Measurements from ENCODE around the gene OR4L1. TPM values are rescaled to one million over a fixed set of nuclear protein-coding genes. Genes with fewer than 3 reads are reported as not detected.
"Not testable (repeated sequence)": the region's sequence is repeated elsewhere in the genome, so short reads cannot be mapped to it uniquely, and the experiment has no call there.

The OR4L1 gene
- total and polyA plus RNA-seq, 9 donors, result not detected

DNA sequence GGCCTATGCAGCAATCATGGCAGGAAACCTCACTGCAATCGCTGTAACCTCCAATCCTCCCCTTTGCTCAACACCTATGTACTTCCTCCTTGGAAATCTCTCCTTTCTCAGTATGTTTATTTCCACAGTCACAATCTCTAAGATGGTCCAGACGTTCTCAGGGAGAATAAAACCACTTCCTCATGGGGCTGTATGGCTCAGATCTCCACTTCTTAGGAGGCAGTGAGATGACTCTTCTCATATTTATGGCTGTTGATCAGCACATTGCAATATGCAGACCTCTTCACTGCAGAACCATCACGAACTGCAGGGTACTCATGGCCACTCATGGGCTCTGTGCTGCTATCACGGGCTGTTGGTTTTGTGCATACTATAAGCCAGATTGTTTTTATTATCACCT is 33.6 kb downstream of the OR4L1 start:
- no peaks in the 10 kb centered on the region for H3K36me3 ChIP-seq
- DNase-seq, result no peak
- no peaks in the 10 kb centered on the region for H3K9me3 ChIP-seq
- TF ChIP-seq EP300 (IDR thresholded peaks at IDR 0.05), result no peak
- TF ChIP-seq, protein P1, sequence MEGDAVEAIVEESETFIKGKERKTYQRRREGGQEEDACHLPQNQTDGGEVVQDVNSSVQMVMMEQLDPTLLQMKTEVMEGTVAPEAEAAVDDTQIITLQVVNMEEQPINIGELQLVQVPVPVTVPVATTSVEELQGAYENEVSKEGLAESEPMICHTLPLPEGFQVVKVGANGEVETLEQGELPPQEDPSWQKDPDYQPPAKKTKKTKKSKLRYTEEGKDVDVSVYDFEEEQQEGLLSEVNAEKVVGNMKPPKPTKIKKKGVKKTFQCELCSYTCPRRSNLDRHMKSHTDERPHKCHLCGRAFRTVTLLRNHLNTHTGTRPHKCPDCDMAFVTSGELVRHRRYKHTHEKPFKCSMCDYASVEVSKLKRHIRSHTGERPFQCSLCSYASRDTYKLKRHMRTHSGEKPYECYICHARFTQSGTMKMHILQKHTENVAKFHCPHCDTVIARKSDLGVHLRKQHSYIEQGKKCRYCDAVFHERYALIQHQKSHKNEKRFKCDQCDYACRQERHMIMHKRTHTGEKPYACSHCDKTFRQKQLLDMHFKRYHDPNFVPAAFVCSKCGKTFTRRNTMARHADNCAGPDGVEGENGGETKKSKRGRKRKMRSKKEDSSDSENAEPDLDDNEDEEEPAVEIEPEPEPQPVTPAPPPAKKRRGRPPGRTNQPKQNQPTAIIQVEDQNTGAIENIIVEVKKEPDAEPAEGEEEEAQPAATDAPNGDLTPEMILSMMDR (IDR thresholded peaks at IDR 0.05), result no peak
- intact Hi-C loops (cut with DNase I), result no loop called here
- no peaks in the 10 kb centered on the region for H3K4me1 ChIP-seq (ENCODE audit: insufficient read depth)
- H3K4me3 ChIP-seq, result no peak overlapping the region
- H3K27ac ChIP-seq, result no peak overlapping the region
- 22 to 34% (median 26%) methylated on average over 4 of the region's 4 CpGs for WGBS, 3 donors
- no peaks in the 10 kb centered on the region for H3K27me3 ChIP-seq

DNA sequence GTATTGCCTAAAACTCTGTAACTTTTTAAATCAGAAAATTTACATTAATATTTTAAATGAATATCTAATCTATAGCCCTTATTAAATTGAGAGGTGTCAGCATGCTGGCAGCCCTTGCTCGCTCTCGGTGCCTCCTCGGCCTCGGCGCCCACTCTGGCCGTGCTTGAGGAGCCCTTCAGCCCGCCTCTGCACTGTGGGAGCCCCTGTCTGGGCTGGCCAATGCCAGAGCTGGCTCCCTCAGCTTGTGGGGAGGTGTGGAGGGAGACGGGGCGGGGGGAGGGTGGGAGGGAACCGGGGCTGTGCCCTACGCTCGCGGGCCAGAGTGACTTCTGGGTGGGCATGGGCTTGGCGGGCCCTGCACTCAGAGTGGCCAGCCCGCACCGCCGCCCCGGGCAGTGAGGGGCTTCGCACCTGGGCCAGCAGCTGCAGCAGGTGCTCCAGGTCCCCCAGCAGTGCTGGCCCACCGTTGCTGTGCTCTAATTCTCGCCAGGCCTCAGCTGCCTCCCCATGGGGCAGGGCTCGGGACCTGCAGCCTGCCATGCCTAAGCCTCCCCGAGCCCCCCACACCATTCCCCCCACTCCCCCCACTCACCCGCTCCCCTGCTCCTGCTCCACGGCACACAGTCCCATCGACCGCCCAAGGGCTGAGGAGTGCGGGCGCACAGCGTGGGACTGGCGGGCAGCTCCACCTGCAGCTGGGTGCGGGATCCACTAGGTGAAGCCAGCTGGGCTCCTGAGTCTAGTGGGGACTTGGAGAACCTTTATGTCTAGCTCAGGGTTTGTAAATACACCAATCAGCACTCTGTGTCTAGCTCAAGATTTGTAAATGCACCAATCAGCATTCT is 39.3 kb downstream of the OR4L1 start:
- H3K36me3 ChIP-seq; DNase-seq; H3K27me3 ChIP-seq; H3K9me3 ChIP-seq; H3K4me3 ChIP-seq; H3K27ac ChIP-seq; intact Hi-C loops (cut with DNase I); H3K4me1 ChIP-seq (ENCODE audit: insufficient read depth): not testable (repeated sequence)
- 78 to 90% (median 80%) methylated on average over 29 to 32 of the region's 32 CpGs for WGBS, 3 donors

DNA sequence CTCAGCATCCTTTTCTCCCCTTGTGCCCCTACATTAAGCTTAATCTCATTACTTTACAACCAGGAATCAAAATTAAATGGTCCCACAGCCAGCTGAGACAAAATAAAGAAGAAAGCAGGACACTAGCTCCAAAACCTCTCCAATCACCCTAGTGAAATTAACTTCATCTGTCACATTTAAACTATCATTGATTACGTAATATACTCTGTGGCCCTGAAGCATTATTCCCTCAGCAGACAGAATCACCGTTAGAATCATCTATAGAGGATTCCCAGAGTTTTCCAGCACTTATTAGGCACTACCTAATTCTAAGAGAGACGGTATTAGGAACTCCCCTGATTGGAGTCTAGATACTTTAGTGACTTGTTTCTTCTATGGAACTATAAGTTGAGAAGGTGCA is 50.6 kb downstream of the OR4L1 start, which contains the start of gene OR4K17:
TSS of gene OR4K17 (plus strand) at position 302 of the 400 bp plus-strand sequence. CDS start 6,761 bp downstream, outside the sequence.
- TF ChIP-seq, protein P1 (IDR thresholded peaks at IDR 0.05), result no peak
- intact Hi-C loops (cut with DNase I), result no loop called here
- 46 to 50% (median 48%) methylated on average over 3 of the region's 3 CpGs for WGBS, 3 donors
- DNase-seq, result no peak
- Histone ChIP-seq H3K36me3 (no peaks in the 10 kb centered on the region), H3K27me3 (no peaks in the 10 kb centered on the region), H3K4me1 (ENCODE audit: insufficient read depth) (no peaks in the 10 kb centered on the region), H3K27ac (no peak within 1 kb of the TSS), H3K4me3 (no peak within 1 kb of the TSS), H3K9me3 (no peaks in the 10 kb centered on the region)

Small RNA genes within 50 kb of the gene (small RNA-seq; reads per million reads assigned to genes)
- gene RNA5SP380, result not detected

Other genes with a start within 250 kb of the OR4L1 start
- not detected for gene OR4K2, start 184.9 kb upstream of the OR4L1 start, total RNA-seq
- not detected for gene OR4K2, start 184.9 kb upstream of the OR4L1 start, polyA plus RNA-seq
- not detected for gene OR4K5, start 139.4 kb upstream of the OR4L1 start, total RNA-seq
- gene OR4K5, start 139.4 kb upstream of the OR4L1 start, polyA plus RNA-seq, result not detected
- gene OR4K1, start 129.1 kb upstream of the OR4L1 start, total RNA-seq, result not detected
- not detected for gene OR4K1, start 129.1 kb upstream of the OR4L1 start, polyA plus RNA-seq
- gene OR4K15, start 84.5 kb upstream of the OR4L1 start, total RNA-seq, result not detected
- not detected for gene OR4K15, start 84.5 kb upstream of the OR4L1 start, polyA plus RNA-seq
- gene OR4Q2, start 57.9 kb upstream of the OR4L1 start, total RNA-seq, result not detected
- gene OR4Q2, start 57.9 kb upstream of the OR4L1 start, polyA plus RNA-seq, result not detected
- not detected for gene OR4K14, start 40.7 kb upstream of the OR4L1 start, total RNA-seq
- not detected for gene OR4K14, start 40.7 kb upstream of the OR4L1 start, polyA plus RNA-seq
- not detected for gene OR4K13, start 24.0 kb upstream of the OR4L1 start, total RNA-seq
- not detected for gene OR4K13, start 24.0 kb upstream of the OR4L1 start, polyA plus RNA-seq
- gene OR4K17, start 50.7 kb downstream of the OR4L1 start, total RNA-seq, result not detected
- gene OR4K17, start 50.7 kb downstream of the OR4L1 start, polyA plus RNA-seq, result not detected
- not detected for gene OR4N5, start 78.8 kb downstream of the OR4L1 start, total RNA-seq
- gene OR4N5, start 78.8 kb downstream of the OR4L1 start, polyA plus RNA-seq, result not detected
- gene OR11G2, start 130.9 kb downstream of the OR4L1 start, total RNA-seq, result not detected
- gene OR11G2, start 130.9 kb downstream of the OR4L1 start, polyA plus RNA-seq, result not detected
- not detected for gene OR11H6, start 163.7 kb downstream of the OR4L1 start, total RNA-seq
- not detected for gene OR11H6, start 163.7 kb downstream of the OR4L1 start, polyA plus RNA-seq
- gene OR11H7, start 168.9 kb downstream of the OR4L1 start, total RNA-seq, result not detected
- gene OR11H7, start 168.9 kb downstream of the OR4L1 start, polyA plus RNA-seq, result not detected
- not detected for gene OR11H4, start 179.2 kb downstream of the OR4L1 start, total RNA-seq
- not detected for gene OR11H4, start 179.2 kb downstream of the OR4L1 start, polyA plus RNA-seq
- gene TTC5, start 245.9 kb downstream of the OR4L1 start, total RNA-seq, result 10 to 100 TPM in 6 of 7 donors, 1 to 10 TPM in 1; 9.4 to 22.0 (median 17.1) TPM
- 10 to 100 TPM in 1 of 2 donors, 1 to 10 TPM in 1; 7.9 to 14.2 TPM for gene TTC5, start 245.9 kb downstream of the OR4L1 start, polyA plus RNA-seq

Data from ovary (tissue), 9 donors.